Fibroblast of skin of left quadriceps (primary cell): ENCODE results near the gene THOP1.

Experiments used
- DNase-seq, 2 experiments: peaks; one replicate each; pipeline ENCODE4 v3.0.0-alpha.2; 2013; ENCODE audit warnings: low read depth in 2 of 2

The THOP1 gene

DNA sequence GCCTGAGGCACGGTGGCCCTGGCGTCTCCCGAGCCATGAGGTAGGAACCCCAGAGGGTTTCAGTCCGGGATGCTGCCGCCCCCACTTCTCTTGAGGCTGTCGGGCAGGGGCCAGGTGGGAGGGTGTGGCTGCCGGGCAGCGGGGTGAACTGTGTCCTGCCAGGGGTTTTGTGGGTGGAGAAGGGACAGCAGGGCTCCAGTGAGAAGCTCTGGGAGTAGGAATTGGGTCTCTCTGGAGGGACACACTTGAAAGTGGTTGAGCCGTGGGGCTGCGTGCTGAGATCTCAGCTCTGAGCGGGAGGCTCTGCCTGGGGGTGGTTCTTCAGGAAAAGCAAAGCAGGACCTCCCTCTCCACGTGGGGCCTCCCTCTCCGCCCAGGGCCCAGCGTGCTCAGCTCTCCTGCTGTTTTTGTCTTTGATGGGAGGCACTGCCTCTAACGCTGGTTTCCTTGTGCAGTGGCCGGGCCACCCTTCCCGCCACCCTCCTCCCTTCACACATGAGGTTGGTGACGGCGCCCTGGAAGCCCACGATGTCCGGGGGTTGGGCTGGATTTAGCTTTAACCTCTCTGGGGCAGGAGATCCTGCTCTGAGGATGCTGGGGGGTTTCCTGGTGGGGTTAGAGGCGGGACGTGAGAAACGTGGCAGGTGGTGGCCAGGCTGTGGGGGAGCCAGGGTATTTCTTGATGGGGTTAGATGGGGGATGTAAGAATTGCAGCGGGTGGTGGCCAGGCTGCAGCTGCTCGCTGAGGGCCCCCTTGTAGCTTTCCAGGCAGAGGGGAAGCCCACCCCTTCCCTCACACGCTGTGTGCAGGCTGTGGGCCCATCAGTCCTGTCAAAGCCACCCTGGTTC lies 19.1 kb downstream of the THOP1 start:
- no peak for DNase-seq

DNA sequence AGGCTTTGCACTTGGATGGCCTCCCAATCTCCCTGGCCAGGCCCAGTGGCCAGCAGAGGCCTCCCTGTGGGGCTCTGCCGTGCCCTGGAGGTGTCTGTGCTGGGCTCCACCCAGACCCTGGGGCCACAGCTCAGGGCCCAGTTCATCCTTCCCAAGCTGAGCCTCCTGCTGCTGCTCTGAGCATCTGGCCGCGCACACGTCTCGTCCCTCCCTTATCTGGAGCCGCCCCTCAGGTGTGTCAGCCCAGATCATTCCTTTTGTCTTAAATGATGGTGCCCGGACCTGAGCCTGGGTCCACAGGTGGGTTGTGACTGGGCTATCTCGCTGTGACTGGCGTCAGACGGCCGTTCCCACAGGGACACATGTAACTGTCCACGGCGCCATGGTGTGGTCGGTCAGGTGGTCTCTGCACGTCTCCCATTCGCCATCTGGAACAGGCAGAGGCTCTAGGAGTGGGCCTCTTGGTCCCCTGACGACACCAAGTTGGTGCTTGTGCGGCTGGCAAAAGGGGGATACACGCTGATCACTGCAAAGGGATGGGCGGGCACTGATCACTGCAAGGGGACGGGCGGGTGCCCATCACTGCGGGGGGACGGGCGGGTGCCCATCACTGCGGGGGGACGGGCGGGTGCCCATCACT lies 20.1 kb downstream of the THOP1 start:
- DNase-seq = no peak

DNA sequence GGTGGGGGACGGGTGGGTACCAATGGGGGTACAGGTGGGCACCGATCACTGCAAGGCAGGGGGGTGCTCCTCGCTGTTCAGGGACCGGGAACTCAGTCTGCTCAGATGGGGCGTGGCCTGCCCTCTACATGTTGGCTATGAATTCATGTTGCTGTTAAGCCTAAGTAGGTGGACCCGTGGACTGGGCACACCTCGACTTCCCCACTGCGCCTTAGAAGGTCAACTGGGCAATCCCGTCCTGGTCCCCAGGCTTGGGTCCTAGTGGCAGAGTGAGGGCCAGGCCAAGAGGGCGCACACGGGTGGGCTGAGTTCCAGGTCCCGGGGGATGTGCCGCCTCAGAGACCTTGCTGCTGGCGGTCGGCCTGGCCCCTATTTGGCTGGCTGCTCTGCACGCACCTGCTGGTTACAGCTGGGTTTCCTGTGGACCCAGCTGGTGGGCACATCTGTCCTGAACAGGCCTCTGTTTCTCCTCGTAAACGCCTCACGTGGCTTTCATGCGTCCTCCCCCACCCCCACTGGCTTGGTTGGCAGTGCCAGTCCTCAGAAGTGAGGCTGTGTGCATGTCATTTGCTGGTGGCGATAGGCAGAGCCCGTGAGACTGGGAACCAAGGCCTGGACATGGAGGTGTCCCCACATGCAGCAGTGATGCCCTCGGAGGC lies 20.8 kb downstream of the THOP1 start:
- DNase-seq = no peak

DNA sequence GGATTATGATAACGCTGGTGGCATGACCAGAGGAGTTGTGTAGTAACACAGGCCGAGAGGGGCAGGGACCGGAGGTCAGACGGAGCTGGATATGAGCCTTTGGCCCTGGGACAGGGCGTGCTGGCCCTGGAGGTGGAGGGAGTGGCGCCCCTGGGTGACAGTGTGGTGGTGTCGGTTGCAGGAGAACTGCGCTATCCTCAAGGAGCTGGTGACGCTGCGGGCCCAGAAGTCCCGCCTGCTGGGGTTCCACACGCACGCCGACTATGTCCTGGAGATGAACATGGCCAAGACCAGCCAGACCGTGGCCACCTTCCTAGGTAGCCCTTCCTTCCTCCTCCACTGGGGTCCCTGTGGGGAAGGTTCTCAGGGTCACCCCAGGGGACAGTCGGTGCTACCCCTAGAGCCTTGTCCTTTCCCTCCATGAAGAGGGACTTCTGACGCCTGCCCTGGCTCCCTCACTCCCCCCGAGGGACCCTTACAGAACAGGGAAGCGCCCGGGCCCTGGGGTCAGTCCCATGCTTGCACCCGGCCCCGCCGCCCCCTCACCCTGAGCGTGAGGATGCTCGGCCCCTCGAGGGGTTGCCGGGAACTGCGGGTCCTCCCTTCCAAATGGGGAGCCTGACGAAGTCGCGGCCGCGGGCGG lies 21.6 kb downstream of the THOP1 start:
- no peak for DNase-seq

DNA sequence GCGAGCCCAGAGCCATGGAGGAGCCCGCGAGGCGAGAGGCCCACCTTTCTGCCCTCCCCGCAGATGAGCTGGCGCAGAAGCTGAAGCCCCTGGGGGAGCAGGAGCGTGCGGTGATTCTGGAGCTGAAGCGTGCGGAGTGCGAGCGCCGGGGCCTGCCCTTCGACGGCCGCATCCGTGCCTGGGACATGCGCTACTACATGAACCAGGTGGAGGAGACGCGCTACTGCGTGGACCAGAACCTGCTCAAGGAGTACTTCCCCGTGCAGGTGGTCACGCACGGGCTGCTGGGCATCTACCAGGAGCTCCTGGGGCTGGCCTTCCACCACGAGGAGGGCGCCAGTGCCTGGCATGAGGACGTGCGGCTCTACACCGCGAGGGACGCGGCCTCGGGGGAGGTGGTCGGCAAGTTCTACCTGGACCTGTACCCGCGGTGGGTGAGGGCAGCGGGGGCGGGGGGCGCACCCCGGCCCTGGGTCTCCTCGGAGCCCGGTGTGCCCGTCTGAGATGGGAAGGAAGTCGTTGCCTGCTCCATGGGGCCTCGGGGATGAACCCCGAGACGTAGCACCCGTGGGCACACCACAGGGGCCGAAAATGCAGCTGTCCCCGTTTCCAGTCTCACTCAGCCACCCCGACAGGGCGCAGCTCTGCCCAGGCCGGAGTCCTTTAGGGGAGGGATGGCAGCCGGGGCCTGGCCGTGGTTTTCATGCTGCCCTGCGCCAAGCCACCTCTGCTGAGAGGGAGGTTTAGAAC lies 22.3 kb downstream of the THOP1 start:
- DNase-seq = no peak

DNA sequence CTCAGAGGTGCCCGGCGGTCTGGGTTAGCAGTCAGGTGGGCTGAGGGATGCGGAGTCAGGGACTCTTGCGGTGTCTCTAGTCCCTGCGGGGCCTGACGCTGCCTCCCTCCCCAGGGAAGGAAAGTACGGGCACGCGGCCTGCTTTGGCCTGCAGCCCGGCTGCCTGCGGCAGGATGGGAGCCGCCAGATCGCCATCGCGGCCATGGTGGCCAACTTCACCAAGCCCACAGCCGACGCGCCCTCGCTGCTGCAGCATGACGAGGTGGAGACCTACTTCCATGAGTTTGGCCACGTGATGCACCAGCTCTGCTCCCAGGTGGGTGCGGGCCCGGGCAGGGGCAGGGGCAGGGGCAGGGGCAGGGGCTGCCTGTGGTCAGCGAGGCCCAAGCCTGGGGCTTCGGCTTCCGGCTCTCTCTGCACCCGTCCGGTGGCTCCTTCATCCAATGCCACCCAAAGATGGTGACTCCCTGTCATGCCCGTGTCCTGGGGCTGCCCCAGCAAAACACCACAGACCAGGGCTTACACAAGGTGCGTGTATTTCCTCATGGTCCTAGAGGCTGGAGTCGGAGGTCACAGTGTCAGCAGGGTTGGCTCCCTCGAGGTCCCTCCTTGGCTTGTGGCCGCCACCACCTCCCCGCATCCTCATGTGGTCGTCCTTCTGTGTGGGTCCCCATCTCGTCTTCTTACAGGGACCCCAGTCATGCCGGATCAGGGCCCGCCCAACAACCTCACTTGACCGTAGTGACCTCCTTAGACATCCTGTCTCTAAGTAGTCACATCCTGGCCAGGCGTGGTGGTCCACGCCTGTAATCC lies 23.0 kb downstream of the THOP1 start:
- DNase-seq = no peak

DNA sequence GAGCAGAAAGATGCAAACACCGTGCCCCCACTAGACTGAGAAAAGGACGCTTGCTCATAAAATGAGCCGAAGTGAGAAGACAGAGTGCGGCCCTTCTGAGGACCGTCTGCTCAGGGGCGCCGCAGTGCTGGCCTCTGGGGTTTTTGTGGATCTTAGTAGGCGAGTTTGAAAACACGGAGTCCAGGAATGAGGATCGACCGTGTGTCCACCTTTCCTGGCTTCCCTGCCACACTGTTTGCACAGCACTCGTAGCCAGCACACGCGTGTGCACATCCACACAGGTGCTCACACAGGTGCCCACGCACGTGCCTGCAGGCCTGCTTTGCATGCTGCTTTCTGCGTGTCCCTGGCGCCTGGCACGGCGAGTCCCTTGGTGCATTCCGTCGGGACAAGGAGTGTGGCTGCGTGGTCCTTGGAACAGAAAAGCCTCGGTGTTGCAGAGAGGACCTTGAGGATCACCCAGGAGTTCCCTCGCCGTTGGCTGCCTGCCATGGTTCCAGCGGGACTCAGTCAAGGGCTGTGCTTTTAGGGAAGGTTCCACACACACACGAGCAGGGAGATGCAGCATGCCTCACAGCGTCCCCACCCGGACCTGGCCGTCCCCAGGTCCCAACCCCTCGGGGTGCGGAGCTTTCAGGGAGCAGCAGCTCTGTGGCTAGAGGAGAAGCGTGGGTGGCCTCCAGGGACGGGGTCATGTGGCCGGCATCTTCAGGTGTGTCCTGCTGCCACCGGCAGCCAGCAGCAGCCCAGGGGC lies 24.3 kb downstream of the THOP1 start:
- DNase-seq = no peak

DNA sequence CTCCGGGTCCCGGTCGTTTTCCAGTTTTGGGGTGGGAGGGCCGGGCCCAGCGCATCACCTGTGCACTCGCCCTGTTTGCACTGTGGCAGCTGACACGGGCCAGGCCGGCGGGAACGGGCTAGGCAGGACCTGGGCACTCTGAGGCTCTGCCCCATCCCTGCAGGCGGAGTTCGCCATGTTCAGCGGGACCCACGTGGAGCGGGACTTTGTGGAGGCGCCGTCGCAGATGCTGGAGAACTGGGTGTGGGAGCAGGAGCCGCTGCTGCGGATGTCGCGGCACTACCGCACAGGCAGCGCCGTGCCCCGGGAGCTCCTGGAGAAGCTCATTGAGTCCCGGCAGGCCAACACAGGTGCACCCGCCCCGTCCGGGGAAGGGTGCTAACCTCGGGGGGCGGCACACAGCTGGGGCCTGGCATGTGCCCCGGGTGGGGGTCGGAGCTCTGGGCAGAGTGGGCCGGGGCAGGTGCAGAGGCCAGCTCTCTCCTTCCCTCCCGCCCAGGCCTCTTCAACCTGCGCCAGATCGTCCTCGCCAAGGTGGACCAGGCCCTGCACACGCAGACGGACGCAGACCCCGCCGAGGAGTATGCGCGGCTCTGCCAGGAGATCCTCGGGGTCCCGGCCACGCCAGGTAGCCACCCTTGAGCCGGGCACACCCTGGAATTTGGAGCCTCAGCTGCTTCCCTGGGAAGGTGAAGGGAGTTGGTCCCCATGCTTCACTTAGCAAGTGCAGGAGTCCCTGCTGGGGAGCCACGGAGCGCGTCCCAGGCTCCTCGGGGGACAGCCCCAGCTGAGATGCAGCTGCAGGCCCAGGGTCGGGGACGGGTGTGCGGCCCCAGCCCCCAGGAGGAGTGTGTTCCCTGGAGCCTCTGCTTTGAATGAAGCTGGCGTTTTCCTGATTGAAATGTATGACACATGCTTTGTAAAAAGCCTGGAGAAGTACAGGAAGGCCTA lies 25.1 kb downstream of the THOP1 start:
- DNase-seq = no peak

DNA sequence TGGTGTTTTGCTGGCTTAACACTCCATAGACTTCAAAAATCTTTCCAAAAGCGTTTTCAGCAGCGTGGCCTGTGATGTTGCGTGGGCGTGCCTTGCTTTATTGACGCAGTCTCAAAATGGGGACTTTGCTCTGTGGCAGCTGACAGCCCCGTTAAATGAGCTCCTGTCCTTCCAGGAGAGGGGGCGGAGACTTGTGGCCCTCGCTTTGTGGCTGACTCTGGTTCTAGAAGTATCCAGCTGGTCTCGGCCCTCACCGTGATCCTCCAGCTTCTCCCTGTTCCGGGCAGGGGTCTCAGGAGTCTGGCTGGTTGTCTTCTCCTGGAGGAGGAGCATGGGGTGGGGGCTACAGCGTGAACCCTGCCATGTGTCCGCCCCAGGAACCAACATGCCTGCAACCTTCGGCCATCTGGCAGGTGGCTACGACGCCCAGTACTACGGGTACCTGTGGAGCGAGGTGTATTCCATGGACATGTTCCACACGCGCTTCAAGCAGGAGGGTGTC lies 26.0 kb downstream of the THOP1 start:
- DNase-seq = no peak

DNA sequence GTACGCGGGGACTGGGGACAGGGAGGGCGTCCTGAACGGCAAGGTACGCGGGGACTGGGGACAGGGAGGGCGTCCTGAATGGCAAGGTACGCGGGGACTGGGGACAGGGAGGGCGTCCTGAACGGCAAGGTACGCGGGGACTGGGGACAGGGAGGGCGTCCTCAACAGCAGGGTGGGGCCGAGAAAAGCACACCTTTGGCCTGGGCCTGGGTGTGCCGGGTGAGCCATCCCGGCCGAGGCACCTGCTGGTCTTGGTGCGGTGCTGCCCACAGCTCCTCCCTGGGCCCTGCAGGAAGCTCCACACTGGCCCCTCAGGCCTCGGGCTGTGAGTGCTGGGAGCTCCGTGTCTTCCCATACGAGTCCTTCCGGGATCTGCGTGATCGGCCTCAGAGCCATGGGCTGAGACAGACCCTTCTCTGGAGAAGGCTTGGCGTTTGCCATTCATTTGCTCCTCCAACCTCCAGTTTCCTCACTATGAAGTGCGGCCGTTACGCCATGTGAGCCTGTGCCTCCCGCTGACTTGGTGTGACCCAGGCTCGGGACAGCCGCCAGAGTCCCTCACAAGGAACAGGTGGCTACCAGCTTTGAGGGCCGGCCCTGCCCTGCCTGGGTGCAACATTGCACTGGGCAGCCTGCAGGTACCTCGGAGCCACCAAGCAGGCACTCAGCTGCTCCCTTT lies 26.6 kb downstream of the THOP1 start:
- DNase-seq = no peak

DNA sequence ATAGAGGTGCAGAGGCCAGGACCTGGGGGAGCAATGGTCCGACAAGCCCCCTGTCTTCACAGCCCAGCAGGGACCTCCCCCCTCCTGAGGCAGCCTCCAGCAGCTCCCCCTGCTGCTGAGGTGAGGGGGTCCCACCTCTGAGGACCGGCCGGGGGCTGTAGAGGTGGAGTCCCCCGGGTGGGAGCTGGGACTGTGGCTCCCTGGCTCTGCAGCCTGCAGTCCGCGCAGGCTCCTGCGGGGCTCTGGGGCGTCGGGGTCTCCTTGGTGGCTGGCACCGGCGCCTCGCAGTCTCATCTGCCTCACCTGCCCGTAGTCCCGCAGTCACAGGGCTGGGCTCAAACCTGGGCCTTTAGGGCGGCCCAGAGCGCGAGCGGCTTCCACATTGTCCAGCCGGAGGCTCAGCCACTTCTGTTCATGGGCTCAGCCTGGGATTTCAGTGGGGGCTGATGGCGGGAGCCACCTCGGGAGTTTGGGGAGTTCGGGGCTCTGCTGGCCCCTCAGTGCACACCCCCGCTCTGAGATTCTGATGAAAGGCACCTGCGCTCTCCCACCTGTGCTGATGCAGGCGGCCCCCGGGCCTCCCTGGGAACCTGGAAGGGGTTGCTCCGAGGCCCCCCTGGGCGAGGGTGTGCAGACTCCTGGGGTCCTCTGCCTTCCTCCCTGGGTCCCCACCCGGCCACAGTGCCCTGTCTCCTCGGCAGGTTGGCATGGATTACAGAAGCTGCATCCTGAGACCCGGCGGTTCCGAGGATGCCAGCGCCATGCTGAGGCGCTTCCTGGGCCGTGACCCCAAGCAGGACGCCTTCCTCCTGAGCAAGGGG lies 27.3 kb downstream of the THOP1 start:
- DNase-seq = no peak

DNA sequence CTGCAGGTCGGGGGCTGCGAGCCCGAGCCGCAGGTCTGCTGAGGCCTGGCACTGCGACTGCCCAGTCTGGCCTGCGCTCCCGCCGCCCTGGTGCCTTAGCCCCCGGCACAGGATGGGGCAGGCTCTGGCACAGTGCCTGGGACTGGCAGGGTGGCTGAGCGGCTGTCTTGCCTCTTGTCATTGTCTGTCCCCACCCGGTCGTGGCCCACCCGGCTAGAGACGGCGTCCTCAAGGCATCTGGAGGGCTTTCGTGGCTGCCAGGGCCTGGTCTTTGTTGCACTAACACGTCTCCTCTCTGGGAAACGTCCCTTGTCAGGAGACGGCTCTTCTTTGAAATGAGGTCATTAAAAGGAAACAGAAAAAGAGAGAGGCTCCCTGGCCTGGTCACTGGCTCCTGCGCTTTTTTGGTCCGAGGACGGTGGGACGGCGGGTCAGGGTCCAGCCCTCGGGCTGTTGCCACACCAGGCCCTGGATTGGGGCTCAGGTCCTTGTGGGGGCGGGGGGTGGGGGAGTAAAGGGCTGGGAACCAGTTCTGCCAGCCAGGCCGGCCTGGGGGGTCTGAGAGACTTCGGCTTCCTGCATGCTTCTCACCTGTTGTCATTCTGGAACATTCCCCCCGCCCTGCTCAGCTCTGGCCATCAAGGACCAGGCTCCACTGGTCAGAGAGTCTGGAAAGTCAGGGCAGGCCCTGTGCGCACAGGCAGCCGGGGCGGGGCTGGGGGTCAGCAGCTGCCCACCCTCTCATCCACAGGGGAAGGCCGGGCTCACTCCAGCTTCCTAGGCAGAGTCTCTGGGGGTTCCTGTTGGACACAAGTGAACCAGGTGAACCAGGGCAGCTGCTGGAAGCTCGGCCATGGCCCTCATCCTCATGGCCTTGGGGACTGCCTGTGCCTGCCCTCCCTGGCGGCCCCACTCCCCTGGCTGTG lies 28.2 kb downstream of the THOP1 start:
- DNase-seq = no peak

DNA sequence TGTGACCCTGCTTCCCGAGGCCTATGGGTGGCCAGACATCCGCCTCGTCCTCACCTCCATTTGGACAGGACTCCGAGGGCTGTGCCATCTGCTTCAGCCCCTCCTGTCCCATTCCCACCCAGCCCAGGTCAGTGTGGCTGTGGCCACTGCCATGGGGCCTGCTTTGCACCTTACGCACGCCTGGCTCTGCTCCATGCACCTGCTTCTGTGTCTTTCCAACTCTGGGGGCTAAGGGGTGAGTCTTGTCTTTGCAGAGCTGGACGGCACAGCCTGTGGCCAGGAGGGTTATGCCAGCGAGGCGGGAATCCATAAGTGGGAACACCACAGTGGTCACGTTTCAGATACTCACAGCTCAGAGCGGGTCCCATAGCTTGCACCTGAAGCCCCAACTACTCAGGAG lies 29.1 kb downstream of the THOP1 start:
- DNase-seq = no peak

DNA sequence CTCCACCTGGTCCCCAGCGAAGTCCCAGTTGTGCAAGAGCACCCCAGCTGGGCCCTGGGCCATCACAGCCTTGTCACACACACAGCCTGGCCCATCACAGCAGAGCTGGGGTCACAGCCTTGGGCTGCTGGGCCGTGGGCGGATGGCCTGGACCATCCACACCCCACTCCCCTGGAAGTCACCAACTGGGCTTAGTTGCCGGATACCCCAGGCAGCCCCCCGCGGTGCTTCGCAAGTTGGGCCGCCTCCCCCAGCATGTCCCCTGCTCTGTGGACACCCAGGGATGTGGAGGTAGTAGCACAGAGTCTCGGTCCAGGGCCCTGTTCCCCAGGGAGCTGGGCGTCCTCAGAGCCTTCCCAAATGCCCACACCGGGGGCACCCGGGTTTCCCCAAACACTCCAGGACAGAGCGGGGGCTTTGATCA lies 29.9 kb downstream of the THOP1 start:
- DNase-seq = no peak

DNA sequence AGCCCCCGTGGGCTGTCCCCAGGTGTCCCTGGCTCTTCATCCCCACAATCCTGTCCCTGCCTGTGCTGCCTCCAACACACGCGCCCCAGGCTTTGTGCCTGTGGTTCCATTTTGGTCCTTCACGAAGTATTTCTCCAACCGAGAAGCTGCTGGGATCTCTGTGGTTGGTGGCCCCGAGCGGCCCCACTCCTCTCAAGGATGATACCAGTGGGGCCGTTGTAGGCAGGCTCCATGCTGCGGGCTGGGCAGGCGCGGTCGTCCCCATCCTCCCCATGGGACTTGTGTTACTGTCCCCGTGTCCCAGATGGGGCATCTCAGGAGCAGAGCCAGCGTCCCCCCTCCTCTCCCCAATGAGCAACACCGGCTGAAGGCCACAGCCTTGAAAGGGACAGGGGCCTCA lies 30.6 kb downstream of the THOP1 start:
- DNase-seq = no peak

DNA sequence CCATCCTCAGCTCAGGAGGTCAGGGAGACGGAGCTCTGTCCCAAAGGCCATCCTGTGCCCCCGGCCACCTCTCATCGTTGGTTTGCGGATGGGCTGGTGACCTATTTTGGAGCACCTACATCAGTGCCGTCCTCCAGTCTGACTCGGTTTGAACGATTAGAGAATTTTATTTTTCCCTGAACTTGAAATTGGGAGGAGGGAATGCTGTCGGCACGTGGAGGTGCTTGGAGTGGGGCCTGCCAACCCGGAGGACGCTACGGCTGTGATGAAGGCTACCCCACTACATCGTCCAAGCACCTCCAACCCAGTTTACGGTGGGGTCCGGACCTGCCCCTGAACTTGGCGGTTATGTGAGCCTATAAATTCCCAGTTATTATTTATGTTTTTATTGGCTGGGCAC lies 31.3 kb downstream of the THOP1 start:
- no peak for DNase-seq
